ENCODE results near the gene NIPSNAP2. TPM values are rescaled to one million over a fixed set of nuclear protein-coding genes. Genes with fewer than 3 reads are reported as not detected.

Gene NIPSNAP2
- total and polyA plus RNA-seq, 4 experiments from 2014 or later: 29.0 to 94.3 (median 38.1) TPM

DNA sequence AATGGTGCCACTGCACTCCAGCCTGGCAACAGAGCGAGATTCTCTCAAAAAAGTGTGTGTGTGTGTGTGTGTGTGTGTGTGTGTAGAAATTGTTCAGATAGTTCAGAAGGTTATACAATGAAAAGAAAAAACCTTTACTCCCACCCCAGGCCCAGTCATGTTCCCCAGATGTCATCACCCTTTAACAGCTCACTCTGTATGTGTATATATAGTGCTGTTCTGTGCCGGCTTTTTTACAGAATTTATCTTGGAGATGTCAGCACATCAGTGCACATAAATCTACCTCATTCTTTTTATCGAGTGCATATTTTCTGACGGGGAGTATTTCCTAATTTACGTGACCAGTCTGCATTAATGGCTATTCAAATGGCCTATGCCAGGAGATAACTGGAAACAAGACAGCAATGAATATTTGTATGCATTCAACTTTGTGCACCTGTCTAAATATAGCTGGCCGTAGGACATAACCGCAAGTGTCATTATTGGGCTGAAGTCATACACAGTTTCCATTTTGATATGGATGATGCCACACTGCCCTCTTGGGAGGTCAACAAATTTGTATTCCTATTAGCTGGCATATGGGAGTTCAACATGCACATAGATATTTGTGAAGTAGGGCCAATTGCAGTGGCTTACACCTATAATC is 11.7 kb downstream of the NIPSNAP2 start:
- Histone ChIP-seq H3K36me3 (ENCODE audit: insufficient read depth, low read length) (peaks cover 21% of the 10 kb centered on the region), H3K27ac (ENCODE audit: low read depth, low read length) (no peak overlapping the region), H3K4me1 (ENCODE audit: insufficient read depth, low read length) (peaks cover 2% of the 10 kb centered on the region), H3K27me3 (ENCODE audit: insufficient read depth, low read length) (no peaks in the 10 kb centered on the region), H3K9me3 (ENCODE audit: control insufficient read depth in 1 of 2, low read length in 2 of 2) (no peaks in the 10 kb centered on the region), H3K4me3 (ENCODE audit: low read length in 2 of 2) (no peak overlapping the region)
- POLR2A ChIA-PET (ENCODE audit: partially characterized antibody): no interaction called here
- Mint-ChIP-seq H3K27ac (no peak overlapping the region), H3K9me3 (no peaks in the 10 kb centered on the region), H3K4me3 (no peak overlapping the region), H3K27me3 (no peaks in the 10 kb centered on the region), H3K36me3 (peaks cover 16 to 42% of the 10 kb centered on the region in 2 donors), H3K4me1 (peaks cover 11 to 25% (median 14%) of the 10 kb centered on the region in 4 donors)
- no peak for DNase-seq
- CTCF ChIA-PET (ENCODE audit: partially characterized antibody): no interaction called here
- intact Hi-C loops (cut with micrococcal nuclease): no loop called here

GRCh38 chr7:55977831-55978230 is 13.4 kb downstream of the NIPSNAP2 start:
- Mint-ChIP-seq H3K27me3 (no peaks in the 10 kb centered on the region), H3K9me3 (no peaks in the 10 kb centered on the region), H3K4me1 (peaks cover 7 to 20% (median 11%) of the 10 kb centered on the region in 4 donors), H3K27ac (peak overlapping the region in 2 of 7 donors; percentile 4 to 79), H3K36me3 (peaks cover 19 to 52% of the 10 kb centered on the region in 2 donors), H3K4me3 (no peak overlapping the region)
- Histone ChIP-seq H3K4me1 (ENCODE audit: insufficient read depth, low read length) (no peaks in the 10 kb centered on the region), H3K4me3 (ENCODE audit: low read length in 2 of 2) (no peak overlapping the region), H3K9me3 (ENCODE audit: control insufficient read depth in 1 of 2, low read length in 2 of 2) (no peaks in the 10 kb centered on the region), H3K36me3 (ENCODE audit: insufficient read depth, low read length) (peaks cover 31% of the 10 kb centered on the region), H3K27me3 (ENCODE audit: insufficient read depth, low read length) (no peaks in the 10 kb centered on the region), H3K27ac (ENCODE audit: low read depth, low read length) (no peak overlapping the region)
- ChIA-PET POLR2A (ENCODE audit: partially characterized antibody) (no interaction called here), CTCF (ENCODE audit: partially characterized antibody) (interaction anchor here (1.3 to 4.3 kb wide), 2 partner anchors 13 to 23 kb away, joined by 4 to 20 read pairs; partner anchors contain the start of gene NIPSNAP2)
- no peak for DNase-seq
- intact Hi-C loops (cut with micrococcal nuclease): no loop called here

- POLR2A ChIA-PET (ENCODE audit: partially characterized antibody): no interaction called here
- Histone ChIP-seq H3K4me3 (ENCODE audit: low read length in 2 of 2) (no peak overlapping the region), H3K36me3 (ENCODE audit: insufficient read depth, low read length) (peaks cover 41% of the 10 kb centered on the region), H3K4me1 (ENCODE audit: insufficient read depth, low read length) (no peaks in the 10 kb centered on the region), H3K27me3 (ENCODE audit: insufficient read depth, low read length) (no peaks in the 10 kb centered on the region), H3K9me3 (ENCODE audit: control insufficient read depth in 1 of 2, low read length in 2 of 2) (no peaks in the 10 kb centered on the region), H3K27ac (ENCODE audit: low read depth, low read length) (no peak overlapping the region)
- Mint-ChIP-seq H3K4me3 (no peak overlapping the region), H3K27ac (peak overlapping the region in 1 of 7 donors; percentile 22), H3K36me3 (peaks cover 29 to 62% of the 10 kb centered on the region in 2 donors), H3K4me1 (peaks cover 3 to 14% (median 7%) of the 10 kb centered on the region in 4 donors), H3K27me3 (no peaks in the 10 kb centered on the region), H3K9me3 (no peaks in the 10 kb centered on the region)
- CTCF ChIA-PET (ENCODE audit: partially characterized antibody): interaction anchor here (1.2 to 4.3 kb wide), 3 partner anchors 16 to 339 kb away, joined by 3 to 20 read pairs (median 4); partner anchors contain the start of gene NIPSNAP2
- intact Hi-C loops (cut with micrococcal nuclease): no loop called here
- DNase-seq: no peak
These were observed 15.9 kb downstream of the NIPSNAP2 start for GRCh38 chr7:55980266-55980665.

DNA sequence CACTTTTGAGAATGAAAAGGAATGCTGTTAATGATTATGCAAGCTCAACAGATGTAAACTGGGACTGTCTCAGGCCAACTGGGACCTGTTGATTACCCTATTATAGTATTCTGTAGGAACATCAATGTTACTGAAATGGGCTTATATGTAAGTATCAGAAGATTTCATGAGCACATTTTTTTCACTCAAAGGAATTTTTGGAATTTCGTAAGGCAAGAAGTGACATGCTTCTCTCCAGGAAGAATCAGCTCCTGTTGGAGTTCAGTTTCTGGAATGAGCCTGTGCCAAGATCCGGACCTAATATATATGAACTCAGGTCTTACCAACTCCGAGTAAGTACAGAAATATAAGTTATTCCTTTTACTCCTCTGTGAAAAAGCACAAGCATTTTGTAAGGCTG is 19.2 kb downstream of the NIPSNAP2 start:
- Histone ChIP-seq H3K9me3 (ENCODE audit: control insufficient read depth in 1 of 2, low read length in 2 of 2) (no peaks in the 10 kb centered on the region), H3K27ac (ENCODE audit: low read depth, low read length) (no peak overlapping the region), H3K36me3 (ENCODE audit: insufficient read depth, low read length) (peaks cover 37% of the 10 kb centered on the region), H3K4me1 (ENCODE audit: insufficient read depth, low read length) (no peaks in the 10 kb centered on the region), H3K4me3 (ENCODE audit: low read length in 2 of 2) (no peak overlapping the region), H3K27me3 (ENCODE audit: insufficient read depth, low read length) (no peaks in the 10 kb centered on the region)
- Mint-ChIP-seq H3K27me3 (no peaks in the 10 kb centered on the region), H3K36me3 (peaks cover 37 to 57% of the 10 kb centered on the region in 2 donors), H3K9me3 (no peaks in the 10 kb centered on the region), H3K27ac (no peak overlapping the region), H3K4me3 (no peak overlapping the region), H3K4me1 (peaks cover 0 to 4% (median 0%) of the 10 kb centered on the region in 4 donors)
- CTCF ChIA-PET (ENCODE audit: partially characterized antibody): no interaction called here
- intact Hi-C loops (cut with micrococcal nuclease): no loop called here
- no peak for DNase-seq
- POLR2A ChIA-PET (ENCODE audit: partially characterized antibody): interaction anchor here (0.8 kb wide), 1 partner anchor 19 kb away, joined by 4 read pairs; the partner anchor contains the start of gene NIPSNAP2

DNA sequence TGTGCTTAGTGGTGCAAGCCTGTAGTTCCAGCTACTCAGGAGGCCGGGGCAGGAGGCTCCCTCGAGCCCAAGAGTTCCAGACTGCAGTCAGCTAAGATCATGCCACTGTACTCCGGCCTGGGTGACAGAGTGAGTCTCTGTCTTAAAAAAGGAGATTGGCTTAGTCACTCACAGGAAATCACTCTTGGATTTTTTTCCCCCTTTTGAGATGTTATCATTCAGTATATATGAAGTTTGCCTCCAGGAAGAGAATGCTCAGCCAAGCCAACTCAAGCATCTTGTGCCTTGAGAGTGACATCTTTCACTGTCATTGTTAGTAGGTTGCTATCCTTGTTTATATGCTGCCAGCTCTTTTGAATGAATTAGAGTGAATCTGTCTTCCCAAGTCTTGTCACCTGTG is 28.0 kb downstream of the NIPSNAP2 start:
- Mint-ChIP-seq H3K4me1 (no peaks in the 10 kb centered on the region), H3K27me3 (no peaks in the 10 kb centered on the region), H3K4me3 (no peak overlapping the region), H3K27ac (peak overlapping the region in 1 of 7 donors; percentile 34), H3K9me3 (no peaks in the 10 kb centered on the region), H3K36me3 (peaks cover 30 to 67% of the 10 kb centered on the region in 2 donors)
- Histone ChIP-seq H3K27me3 (ENCODE audit: insufficient read depth, low read length) (no peaks in the 10 kb centered on the region), H3K36me3 (ENCODE audit: insufficient read depth, low read length) (peaks cover 26% of the 10 kb centered on the region), H3K27ac (ENCODE audit: low read depth, low read length) (no peak overlapping the region), H3K4me3 (ENCODE audit: low read length in 2 of 2) (no peak overlapping the region), H3K4me1 (ENCODE audit: insufficient read depth, low read length) (no peaks in the 10 kb centered on the region), H3K9me3 (ENCODE audit: control insufficient read depth in 1 of 2, low read length in 2 of 2) (no peaks in the 10 kb centered on the region)
- intact Hi-C loops (cut with micrococcal nuclease): no loop called here
- ChIA-PET POLR2A (ENCODE audit: partially characterized antibody) (no interaction called here), CTCF (ENCODE audit: partially characterized antibody) (interaction anchor here (1.1 kb wide), 1 partner anchor 16 kb away, joined by 3 read pairs; no protein-coding TSS in a partner anchor)
- no peak for DNase-seq

- Mint-ChIP-seq H3K27me3 (no peaks in the 10 kb centered on the region), H3K27ac (peak overlapping the region in 3 of 7 donors; percentile 4 to 66 (median 53)), H3K36me3 (peaks cover 35 to 58% of the 10 kb centered on the region in 2 donors), H3K4me1 (peaks cover 0 to 4% (median 1%) of the 10 kb centered on the region in 4 donors), H3K4me3 (no peak overlapping the region), H3K9me3 (no peaks in the 10 kb centered on the region)
- H3K4me1 ChIP-seq (ENCODE audit: insufficient read depth, low read length): no peaks in the 10 kb centered on the region
- H3K27me3 ChIP-seq (ENCODE audit: insufficient read depth, low read length): no peaks in the 10 kb centered on the region
- peaks cover 25% of the 10 kb centered on the region for H3K36me3 ChIP-seq (ENCODE audit: insufficient read depth, low read length)
- CTCF ChIA-PET (ENCODE audit: partially characterized antibody): interaction anchor here (1.3 kb wide), 1 partner anchor 76 kb away, joined by 4 read pairs; no protein-coding TSS in a partner anchor
- H3K27ac ChIP-seq (ENCODE audit: low read depth, low read length): no peak overlapping the region
- no peak for DNase-seq
- no peak overlapping the region for H3K4me3 ChIP-seq (ENCODE audit: low read length in 2 of 2)
- intact Hi-C loops (cut with micrococcal nuclease): no loop called here
- POLR2A ChIA-PET (ENCODE audit: partially characterized antibody): no interaction called here
- no peaks in the 10 kb centered on the region for H3K9me3 ChIP-seq (ENCODE audit: control insufficient read depth in 1 of 2, low read length in 2 of 2)
These were observed 32.6 kb downstream of the NIPSNAP2 start for GRCh38 chr7:55996856-55997500.

- intact Hi-C loops (cut with micrococcal nuclease): no loop called here
- peaks cover 11 to 12% of the 10 kb centered on the region in 2 donors for H3K36me3 Mint-ChIP-seq
- no peak overlapping the region for H3K4me3 ChIP-seq (ENCODE audit: low read length in 2 of 2)
- no peaks in the 10 kb centered on the region for H3K9me3 ChIP-seq (ENCODE audit: control insufficient read depth in 1 of 2, low read length in 2 of 2)
- POLR2A ChIA-PET (ENCODE audit: partially characterized antibody): no interaction called here
- H3K27me3 ChIP-seq (ENCODE audit: insufficient read depth, low read length): no peaks in the 10 kb centered on the region
- no peaks in the 10 kb centered on the region for H3K9me3 Mint-ChIP-seq
- no peak overlapping the region for H3K27ac ChIP-seq (ENCODE audit: low read depth, low read length)
- H3K4me3 Mint-ChIP-seq: no peak overlapping the region
- no peaks in the 10 kb centered on the region for H3K4me1 ChIP-seq (ENCODE audit: insufficient read depth, low read length)
- no peak for DNase-seq
- H3K4me1 Mint-ChIP-seq: peaks cover 0 to 4% (median 1%) of the 10 kb centered on the region in 4 donors
- no peaks in the 10 kb centered on the region for H3K36me3 ChIP-seq (ENCODE audit: insufficient read depth, low read length)
- CTCF ChIA-PET (ENCODE audit: partially characterized antibody): interaction anchor here (0.9 to 14.6 kb wide), 7 partner anchors 9 to 363 kb away, joined by 3 to 240 read pairs (median 5); no protein-coding TSS in a partner anchor
- H3K27ac Mint-ChIP-seq: peak overlapping the region in 1 of 7 donors; percentile 70
- H3K27me3 Mint-ChIP-seq: no peaks in the 10 kb centered on the region
These were observed 39.4 kb downstream of the NIPSNAP2 start for GRCh38 chr7:56003749-56004148.

Data from CD4-positive, alpha-beta memory T cell (primary cell).